HG03064 (cell line): ENCODE measurements around the gene LACTBL1.

Experiments used
- ATAC-seq: cut with Tn5 transposase; IDR thresholded peaks from one replicate; pipeline ENCODE4 v1.9.1; 2021; ENCODE audit warnings: low read depth; ENCODE audit not compliant: unreplicated experiment

Gene LACTBL1

DNA sequence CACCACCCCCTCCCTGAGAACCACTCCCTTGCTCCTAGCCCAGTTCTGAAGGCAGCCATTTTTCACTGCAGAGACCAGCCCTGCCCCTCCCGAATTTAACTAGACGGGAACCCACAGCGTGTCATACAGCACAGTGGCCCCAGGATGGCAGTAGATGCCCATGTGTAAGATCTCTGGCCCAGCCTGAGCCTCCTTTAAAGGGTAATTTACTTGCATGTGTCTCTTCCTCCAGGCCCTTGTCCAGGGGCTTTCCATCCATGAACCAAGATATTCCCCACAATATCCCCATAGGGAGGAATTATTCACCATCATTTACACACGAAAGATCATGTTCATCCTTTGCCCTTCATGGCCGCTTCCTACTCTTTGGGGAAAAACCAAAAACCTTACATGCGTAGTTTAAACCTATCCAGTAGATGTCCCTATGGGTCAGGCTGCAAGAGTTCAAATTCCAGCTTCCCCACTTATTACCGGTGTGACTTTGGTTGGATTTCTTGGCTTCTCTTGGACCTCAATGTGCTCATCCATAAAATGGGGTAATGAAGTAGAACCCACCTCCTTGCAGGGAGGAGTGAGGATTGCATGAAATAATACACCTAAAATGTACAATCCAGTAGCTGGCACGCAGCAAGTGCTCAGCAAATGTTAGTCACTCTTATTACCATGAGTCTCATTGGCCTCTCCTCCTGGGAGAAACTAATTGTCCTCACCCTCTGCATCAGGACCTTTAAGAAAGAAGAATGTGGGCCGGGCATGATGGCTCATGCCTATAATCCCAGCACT lies 4.0 kb upstream of the LACTBL1 start:
- no peak for ATAC-seq

DNA sequence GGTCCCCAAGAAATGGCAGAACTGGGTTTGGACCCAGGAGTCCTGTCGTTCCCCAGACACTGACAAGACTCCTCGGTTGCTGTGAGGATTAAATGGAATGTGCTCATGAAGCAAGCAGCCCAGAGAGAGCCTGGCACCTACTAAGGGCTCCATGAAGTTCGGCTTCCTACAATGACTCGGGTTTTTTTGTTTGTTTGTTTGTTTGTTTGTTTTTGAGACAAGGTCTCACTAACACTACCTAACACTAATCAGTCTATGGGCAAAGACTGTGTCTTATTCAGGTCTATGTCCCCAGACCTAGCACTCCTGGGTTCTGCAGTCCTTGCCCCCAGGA lies 3.4 kb upstream of the LACTBL1 start:
- ATAC-seq, result no peak

DNA sequence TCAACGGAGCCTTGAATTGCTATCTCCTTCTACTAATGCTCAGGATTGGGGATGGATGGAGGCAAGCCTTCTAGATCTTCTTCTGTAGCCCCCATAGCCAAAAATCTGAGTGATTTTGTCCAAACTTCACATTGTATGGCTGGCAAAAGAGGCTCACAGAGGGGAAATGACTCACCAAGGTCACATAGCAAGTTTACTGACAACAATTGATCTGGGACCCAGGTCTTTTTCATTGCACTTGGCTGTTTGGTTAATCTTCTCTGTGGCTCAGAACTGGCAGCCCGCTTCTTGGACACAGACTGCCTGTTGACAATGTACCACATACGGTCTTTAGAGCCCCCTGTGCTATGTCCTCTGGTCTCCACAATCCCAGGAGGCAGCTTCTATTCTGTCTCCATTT lies 3.0 kb upstream of the LACTBL1 start:
- ATAC-seq, result no peak

DNA sequence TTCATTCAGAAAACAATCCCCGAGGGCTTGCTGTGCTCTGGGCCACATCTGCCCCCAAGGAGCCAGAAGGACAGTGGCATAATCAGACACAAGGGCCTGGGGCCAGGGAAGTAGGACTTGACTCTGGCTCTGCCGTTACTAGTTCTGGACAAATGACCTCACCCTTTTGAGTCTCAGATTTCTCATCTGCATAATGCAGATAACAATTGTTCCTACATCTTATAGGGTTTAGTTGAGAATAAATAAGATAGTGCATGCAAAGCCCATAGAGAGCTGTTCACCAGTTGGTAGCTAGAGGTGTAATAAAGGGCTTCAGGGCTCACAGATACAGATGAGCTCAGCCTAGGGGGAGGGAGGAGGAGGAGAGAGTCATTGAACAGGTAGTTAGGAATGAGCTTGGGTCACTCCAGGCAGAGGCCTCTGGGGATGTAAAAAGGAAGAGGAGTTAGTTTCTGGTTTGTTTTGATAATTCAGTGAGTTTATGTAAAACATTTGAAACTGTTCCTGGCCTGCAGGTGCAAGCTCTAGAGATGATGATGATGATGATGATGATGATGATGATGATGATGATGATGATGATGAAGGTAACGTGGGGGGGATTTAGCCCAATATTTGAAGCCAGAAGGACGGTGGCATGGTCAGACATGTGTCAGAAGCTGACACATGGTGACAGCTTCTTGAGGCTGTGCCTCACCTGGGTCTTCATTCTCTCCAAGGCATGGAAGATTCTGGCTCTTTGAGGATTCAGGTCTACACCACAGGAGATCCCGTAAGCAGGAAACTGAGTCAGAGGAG lies 858 bp downstream of the LACTBL1 start:
- no peak for ATAC-seq

DNA sequence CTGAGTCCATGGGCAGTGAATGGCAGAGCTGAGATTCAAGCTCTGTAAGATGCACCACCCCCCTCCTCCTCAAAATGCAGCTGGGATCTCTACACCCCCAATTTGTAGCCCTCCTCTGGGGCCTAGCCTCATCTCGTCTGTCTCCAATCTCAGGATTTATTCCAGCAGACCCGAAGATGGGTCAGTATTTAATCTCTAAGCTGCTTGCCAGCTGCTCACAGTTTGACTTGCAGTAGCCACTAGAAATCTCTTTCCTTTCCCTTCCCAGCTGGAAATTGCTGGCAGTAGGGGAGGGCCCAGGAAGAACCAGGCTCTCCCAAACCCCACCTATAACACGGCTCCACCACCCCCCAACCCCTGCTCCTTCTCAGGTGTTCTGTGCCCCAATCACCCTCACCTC lies 1.5 kb downstream of the LACTBL1 start:
- no peak for ATAC-seq

DNA sequence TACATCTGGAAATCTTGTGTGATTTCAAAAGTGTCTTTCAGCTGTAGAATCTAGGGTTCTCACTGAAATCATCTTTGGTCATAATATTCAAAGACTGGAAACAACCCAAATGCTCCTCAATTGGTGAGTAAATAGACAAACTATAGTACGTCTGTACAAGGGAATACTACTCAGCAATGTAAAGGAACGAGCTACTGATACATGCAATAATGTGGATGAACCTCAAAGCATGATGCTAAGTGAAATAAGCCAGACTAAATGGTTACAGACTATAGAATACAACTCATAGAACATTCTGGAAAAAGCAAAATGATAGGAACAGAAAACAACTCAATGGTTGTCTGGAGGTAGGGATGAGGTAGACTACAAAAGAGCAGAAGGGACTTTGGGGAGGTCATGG lies 2.6 kb downstream of the LACTBL1 start:
- no peak for ATAC-seq

DNA sequence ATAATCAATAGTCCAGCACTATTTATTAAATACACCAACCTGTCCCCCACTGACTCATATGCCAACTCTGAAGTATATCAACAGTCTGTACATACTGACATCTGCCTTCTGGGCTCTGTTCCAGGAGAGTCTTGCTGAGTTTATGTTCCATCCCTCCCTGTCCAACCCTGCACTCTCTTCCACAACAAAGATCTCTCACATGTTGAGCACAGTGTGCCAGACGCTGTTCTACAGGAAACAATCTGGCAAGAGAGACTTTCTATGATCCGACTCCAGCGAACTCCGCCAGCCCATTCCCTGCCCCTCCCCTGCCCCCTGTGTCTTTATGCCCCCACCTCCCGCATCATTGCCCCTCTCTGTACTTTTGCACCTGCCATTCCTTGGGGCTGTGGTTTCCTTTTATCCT lies 3.4 kb downstream of the LACTBL1 start:
- ATAC-seq, result no peak

DNA sequence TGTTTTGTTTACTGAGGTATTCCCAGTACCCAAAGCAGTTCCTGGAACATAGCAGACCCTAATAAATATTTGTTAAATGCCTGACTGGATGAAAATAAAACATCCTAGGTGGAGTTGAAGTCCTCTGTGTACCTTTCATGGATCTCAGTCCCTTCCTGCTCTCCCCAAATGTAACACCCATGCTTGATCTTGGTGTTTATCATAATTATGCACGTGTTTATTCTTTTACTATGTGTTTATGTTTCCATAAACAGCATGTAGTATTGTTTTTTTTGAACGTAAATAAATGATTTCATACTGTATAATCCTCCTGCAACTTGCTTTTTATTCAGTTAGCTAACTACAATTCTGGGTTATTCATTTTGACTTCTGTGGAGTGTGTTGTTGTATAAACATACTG lies 4.8 kb downstream of the LACTBL1 start:
- no peak for ATAC-seq

DNA sequence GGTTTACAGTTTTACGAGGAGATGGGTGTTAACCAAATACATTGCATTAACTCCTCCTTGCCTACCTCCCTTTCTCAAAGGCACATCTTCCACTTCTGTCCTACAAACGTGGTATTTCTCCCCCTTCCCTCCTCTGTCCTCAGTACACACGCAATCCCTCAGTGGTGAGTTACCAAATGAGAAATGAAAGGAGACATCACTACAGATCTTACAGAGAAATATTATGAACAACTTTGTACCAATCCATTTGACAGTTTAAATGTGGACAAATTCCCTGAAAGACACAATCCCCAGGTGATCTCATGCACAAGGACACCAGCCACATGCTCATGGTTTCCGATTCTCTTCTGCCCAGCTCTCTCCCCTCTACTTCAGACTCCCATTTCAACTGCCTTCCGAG lies 6.4 kb downstream of the LACTBL1 start:
- ATAC-seq, result no peak

DNA sequence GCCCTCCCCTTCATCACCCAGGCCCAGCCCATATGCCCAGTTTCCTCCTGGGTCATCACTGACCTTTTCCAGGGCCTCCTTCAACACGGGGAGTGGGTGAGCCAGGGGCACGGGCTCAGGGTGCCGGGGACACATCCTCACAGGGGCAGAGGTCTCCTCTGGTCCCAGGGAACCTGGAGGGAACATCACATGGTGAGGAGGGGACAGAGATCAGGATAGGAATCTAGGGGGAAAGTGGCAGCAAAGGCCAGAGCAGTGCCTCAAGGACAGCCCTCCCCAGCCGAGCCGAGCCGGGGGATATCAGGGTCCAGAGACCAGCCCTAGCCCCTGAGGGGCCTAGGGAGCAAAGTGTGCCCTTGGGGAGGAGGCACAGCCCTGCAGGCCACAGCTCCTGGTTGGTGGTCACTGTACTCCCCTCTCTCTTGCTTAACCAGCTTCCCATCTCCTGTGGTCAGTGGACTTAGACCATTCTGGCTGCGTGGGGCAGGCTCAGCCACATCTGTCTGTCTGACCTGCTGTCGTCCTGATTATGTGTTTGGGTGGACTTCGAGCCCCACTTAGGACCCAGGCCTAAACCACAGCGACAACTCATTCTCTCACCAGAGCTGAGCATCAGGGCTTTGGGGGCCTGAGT lies 9.5 kb downstream of the LACTBL1 start:
- ATAC-seq, result no peak

DNA sequence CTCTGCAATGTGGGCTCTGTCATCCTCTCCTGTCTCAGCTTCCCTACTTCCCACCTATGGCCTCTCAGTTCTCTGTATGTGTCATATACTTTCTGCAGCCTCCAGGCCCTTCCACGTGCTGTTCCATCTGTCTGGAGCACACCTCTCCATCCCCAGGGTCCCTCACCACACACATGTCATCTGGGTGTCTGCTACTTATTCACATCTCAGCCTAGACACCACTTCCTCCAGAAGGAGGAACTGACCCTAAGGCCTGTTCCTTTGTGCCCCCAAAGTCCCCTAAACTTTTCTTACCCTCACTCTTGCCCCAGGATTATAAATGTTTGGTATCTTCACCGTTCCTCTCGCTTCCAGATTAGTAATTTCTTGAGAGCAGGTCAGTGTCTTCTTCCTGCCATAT lies 10.1 kb downstream of the LACTBL1 start:
- ATAC-seq, result no peak

DNA sequence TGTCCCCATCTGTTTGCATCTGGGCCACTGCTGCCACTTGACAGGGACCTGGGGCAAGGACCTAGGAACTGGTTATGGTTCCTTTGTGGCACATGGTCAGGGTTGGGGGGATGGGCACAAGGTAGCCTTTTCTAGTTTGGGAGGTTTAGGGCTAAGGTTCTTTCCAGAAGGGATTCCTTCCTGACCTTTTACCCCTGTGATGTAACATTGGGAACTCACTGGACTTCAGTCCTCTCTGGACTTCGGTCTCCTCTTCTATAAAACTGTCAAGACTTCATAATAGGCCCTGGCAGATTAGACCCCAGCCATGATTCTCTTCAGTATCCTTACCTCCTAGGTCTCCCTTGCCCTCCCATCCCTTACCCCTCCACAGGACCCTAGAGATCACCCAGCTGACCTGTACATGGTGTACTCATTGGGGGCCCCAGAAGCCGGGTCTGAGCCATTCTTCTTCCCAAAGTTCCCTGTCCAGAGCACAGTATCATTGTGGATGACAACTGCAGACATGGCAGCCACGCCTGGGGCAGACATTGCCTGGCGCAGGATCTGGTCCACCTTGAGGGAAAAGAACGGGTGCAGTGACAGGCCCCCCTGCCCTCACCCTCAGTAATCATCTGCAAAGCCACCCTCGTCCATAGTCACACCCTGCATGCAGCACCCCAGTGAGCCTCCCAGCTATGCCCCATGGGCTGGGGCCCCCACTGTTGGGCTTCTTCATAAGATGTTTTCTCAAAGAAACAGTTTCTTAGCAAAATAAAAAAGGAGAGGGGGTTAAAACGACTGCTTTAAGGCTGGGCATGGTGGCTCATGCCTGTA lies 12.9 kb downstream of the LACTBL1 start:
- ATAC-seq, result no peak

DNA sequence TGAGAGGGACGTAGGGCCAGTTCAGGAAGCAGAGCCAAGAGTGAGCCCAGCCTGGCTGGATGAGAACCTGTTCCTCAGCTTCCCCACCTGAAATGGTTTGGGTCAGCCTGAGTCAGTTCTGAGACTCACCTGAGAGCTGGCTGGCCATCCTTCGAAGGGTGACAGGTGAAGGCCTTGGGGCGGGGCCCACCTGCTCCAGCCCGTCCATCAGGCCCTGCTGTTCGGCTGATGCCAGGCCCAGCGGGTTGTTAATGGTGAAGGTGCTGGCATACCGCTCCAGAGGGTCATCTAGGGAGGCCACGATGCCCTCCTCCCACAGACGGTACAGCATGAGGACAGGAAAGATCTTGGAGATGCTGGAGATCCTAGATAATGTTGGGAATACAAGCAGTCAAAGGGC lies 14.1 kb downstream of the LACTBL1 start:
- ATAC-seq, result no peak

DNA sequence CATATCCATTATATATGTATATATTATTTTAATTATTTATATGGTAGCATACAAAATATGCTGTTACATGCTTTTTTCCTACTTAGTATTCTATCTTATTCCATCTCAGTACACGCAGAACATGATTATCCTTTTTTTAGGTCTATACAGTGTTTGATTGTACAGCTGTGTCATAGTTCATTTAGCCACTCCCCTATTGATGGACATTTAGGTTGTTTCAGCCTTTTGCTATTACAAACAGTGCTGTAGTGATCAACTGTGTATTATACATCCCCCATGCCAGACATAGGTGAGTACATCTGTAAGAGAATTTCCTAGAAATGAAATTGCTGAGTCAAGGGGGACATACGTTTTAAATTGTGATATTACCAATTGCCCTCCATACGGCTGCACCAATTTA lies 15.6 kb downstream of the LACTBL1 start:
- no peak for ATAC-seq

DNA sequence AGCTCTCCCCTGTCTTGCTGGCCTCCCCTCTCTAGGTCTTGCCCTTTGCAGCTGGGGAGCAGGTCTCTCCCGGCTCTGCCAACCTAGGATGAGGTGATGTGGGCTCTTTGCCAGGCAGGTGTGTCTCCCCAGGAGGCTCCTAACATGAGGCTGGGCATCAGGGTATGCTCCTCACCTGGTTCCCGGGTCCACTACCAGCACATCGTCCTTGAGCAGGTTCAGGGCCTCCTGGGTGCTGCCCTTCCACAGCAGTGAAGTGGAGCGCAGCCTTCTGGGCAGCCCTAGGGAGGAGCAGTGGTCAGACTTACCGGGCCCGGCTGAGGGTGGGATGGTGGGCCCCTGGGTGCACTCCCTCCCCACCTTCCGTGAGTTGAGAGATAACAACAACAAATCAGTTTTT lies 17.5 kb downstream of the LACTBL1 start:
- ATAC-seq, result no peak

DNA sequence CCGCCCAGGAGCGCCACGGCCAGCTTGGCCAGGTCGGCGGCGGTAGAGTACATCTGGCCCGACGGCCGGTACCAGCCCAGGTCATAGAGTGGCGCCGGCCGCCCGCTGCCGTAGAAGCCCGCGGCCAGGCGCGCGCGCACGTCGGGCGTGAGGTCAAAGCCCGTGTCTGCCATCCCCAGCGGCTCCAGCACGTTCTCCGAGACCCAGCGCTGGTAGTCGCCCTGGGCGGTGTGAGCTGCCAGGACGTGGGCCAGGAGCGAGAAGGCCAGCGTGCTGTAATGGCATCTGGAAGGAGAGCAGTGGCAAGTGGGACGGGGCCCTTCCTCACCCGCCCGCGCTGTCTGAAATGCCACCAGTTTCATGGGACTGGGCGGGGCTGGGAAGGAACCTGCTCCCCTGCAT lies 18.9 kb downstream of the LACTBL1 start:
- ATAC-seq, result no peak

DNA sequence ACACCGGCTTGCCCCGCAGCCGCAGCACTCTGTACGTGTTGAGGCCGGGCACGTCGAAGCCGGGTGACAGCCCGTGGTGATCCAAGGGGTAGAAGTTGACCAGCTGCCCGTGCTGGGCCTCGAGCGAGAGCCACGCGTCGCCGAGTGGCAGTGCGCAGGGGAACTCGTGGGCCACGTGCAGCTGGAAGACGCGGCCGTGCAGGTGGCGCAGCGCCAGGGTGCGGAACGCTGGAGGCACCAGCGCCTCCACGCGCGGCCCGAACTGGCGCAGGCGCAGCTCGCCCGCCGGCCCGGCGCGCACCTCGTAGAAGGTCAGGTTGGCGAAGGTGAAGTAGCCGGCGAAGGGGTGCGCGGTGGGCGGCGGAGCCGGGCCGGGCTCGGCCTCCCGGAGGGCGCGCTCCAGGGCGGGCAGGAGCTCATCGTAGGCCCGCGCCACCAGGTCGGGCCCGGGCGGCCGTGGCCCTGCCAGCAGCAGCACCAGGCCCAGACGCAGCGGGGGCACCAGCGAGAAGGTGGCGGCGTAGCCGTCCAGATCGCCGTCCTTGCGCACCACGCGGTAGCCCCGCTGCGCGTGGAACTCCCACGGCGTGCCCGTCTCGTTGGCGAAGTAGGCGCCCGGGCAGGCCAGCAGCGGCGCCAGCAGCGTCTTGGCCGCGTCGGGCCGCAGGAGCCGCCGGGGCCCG lies 19.5 kb downstream of the LACTBL1 start:
- ATAC-seq, result no peak

DNA sequence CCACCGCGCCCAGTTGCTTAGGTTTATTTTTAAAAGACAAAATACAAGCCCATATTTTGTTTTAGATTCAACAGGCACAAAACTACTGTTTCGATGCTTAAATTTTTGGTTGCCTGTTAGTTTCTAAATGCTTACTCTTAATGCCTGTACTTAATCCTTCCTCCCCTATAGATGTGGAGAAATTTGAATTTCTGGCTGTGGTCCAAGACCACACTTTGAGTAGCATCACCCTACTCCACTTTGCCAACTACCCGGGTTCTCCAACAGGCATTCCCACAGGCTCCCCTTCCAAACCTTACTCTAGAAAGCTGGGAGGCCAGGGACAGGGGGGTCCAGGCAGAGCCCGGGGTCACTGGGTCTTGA lies 20.0 kb downstream of the LACTBL1 start:
- ATAC-seq, result no peak

DNA sequence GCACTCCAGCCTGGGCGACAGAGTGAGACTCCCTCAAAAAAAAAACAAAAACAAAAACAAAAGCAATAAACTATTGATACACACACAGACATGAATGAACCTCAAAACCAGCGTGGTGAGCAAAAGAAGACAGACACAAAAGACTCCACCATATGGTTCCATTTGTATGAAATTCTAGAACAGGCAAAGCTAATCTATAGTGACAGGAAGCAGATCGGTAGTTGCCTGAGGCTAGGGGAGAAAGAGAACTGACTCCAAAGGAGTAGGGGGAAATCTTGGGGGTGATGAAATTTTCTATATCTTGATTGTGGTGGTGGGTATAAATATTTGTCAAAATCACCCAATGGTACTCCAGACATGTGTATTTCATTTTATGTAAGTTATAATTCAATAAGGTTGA lies 20.9 kb downstream of the LACTBL1 start:
- ATAC-seq, result no peak

DNA sequence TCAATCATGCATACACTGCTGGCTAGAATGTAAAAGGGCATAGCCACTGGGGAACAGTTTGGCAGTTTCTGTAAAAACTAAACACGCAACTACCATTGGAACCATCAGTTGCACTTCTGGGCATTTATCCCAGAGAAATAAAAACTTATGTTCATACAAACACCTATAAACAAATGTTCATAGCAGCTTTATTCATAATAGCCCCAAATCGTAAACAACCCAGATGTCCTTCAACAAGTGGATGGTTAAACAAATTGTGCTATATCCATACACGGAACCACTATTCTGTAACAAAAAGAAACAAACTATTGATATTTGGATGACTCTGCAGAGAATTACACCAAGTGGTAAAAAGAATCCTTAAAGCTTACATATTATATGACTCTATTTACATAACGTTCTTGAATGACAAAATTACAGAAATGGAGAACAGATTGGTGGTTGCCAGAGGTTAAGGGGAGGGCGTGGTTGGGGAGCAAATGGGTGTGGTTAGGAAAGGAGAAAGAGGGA lies 22.8 kb downstream of the LACTBL1 start:
- ATAC-seq, result no peak
